HG02981 (cell line): ENCODE data around the gene PDLIM5.
A peak's percentile ranks its signal among the peaks of the same experiment; 100 is the strongest.

Source experiments
- ATAC-seq: cut with Tn5 transposase; IDR thresholded peaks from one replicate; pipeline ENCODE4 v1.9.1; 2021; ENCODE audit warnings: mild to moderate bottlenecking, moderate library complexity; ENCODE audit not compliant: unreplicated experiment

Gene PDLIM5

DNA sequence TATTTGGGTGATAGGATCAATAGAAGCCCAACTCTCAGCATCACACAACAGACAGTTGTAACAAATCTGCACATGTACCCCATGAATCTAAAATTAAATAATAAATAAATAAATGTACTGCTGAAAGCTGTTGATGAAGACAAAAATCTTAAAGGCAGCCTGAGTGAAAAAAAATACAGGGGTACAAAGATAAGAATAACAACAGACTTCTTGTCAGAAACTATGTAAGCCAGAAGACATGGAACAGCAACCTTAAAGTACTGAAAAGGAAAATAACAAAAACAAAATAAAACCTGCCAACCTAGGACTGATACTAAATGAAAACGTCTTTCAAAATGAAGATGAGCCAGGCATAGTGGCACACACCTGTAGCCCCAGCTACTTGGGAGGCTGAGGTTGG is 25.0 kb upstream of the PDLIM5 start:
- no peak for ATAC-seq

DNA sequence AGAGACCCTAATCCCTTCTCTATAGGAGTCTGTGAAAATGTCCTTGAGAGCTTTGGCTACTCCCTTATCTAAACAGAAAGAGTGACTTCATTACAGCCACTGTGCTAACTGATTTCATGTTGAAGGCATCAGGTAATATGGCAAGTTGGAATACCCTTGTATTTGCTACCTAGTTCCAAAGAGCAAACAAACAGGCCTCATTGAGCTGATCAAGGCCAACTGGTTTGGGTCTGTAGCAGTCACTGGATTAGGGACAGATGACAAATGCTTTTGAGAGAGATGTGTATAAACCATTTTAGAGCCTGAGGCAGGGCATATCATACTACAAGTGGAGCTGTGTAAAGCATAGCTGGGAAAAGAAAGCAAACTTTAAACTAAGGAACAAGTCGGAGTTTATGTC is 22.9 kb upstream of the PDLIM5 start:
- no peak for ATAC-seq

DNA sequence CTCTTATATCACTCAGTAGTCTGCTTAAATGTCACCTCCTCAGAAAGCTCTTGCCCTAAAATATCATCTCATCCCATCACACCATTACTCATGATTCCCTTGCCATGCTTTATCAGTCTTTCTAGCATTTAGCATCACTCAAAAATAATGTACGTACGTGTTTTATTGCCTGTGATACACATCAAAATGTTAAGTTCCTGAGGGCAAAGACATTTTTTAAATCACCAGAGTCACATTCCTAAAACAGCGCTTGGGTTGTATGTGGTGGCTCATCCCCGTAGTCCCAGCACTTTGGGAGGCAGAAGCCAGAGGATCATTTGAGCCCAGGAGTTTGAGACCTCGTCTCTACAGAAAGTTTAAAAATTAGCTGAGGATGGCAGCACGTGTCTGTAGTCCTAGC is 21.3 kb upstream of the PDLIM5 start:
- no peak for ATAC-seq

DNA sequence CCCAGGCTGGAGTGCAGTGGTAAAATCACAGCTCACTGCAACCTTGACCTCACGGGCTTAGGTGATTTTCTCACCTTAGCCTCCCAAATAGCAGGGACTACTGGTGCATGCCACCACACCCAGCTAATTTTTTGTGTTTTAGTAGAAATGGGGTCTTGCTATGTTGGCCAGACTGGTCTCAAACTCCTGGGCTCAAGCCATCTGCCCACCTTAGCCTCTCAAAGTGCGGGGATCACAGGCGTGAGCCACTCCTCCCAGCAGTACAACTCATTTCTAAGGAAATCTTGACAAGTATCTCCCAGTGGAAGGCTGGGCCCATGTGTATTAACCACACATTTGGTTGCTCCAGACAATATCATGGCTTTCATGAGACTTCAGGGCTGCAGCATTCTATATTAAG is 20.4 kb upstream of the PDLIM5 start:
- ATAC-seq, result no peak

DNA sequence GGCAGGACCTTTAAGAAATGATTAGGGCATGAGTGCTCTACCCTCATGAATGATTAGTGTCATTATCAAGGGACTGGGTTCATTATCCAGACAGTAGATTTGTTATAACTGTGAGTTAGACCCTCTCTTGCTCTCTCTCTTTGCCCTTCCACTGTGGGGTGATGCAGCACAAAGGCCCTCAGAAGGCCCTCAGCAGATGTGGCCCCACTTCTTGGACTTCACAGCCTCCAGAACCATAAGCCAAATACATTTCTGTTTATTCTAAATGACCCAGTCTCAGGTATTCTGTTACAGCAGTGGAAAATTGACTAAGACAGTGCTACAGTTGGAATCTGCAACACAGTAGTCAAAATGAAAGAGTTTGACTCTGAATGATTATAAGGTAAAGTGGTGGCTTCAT is 17.2 kb upstream of the PDLIM5 start:
- no peak for ATAC-seq

DNA sequence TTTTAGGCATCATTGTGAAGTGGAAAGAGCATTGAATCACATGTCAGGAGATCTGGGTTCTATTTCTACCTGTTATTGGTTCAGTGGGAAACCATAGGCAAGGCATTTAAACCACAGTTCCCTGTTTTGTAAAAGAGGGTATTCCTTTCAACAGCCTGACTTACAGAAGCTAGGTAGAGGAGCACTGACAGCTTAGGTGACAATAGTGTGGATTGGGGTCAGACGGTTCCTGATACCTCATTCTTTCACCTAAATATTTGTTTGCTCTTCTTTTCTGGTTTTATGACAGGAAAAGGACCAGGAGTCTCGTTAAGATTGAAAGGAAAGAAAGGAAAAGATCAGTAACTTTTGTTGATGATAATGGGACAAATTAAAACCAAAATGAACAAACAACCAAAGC is 15.9 kb upstream of the PDLIM5 start:
- no peak for ATAC-seq

DNA sequence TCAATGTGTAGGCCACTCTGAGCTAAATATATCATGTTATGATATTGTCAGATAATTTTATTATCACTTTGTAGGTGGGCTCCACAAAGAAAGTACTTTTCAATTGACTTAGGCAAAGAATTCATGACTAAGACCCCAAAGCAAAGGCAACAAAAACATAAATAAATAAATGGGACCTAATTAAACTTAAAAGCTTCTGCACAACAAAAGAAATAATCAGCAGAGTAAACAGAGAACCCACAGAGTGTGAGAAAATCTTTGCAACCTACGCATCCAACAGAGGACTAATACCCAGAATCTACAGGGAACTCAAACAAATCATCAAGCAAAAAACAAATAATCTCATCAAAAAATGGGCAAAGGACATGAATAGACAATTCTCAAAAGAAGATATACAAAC is 15.2 kb upstream of the PDLIM5 start:
- ATAC-seq, result no peak

DNA sequence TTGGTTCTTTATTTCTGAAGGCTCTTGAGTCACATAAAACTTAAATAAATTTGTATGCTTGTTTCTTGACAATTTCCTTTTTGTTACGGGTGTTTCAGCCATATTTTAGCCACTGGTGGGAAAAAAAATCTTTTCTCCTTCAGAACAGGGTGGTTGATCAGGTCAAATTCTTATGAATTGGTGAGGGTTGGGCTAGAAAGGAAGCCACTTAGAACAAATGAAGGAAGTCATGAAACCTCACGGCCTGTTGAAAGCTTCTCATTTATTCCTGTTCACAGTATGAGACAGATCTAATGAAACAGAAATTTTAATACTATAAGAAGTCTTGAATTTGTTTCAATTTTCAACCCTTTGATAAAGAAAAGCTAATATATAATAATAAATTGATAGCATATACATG is 12.1 kb upstream of the PDLIM5 start:
- ATAC-seq, result no peak

DNA sequence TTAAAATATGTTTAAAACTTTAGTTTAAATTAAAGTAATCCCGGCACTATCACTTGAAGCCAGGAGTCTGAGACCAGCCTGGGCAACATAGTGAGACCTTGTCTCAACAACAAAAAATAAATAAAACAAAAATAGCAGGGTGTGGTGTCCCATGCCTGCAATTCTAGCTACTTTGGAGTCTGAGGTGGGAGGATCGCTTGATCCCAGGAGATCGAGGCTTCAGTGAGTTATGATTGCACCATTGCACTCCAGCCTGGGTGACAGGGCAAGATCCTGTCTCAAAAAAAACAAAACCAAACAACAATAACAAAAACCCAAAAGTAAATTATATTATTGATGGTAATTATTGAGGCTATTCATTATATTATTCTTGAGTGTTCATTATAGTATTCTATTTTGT is 9.9 kb upstream of the PDLIM5 start:
- no peak for ATAC-seq

DNA sequence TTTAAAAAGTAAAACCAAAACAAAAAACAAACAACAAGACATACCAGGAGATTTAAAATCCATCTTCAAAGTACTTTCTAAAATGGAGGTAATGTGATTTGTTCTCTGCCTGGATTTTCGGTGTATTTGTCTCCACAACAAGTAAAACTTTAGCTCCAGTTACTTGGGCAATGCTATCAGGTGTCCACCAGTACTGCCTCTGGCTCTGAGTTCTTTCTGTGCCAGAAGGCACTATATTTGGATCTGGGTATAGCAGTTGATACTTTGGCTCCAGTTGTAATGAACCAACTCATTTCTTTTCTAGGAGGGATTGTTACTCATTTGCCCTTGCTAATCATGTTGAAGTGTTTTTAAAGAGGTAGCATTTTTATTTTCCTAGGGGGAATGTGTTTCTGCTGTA is 9.5 kb upstream of the PDLIM5 start:
- ATAC-seq, result no peak

DNA sequence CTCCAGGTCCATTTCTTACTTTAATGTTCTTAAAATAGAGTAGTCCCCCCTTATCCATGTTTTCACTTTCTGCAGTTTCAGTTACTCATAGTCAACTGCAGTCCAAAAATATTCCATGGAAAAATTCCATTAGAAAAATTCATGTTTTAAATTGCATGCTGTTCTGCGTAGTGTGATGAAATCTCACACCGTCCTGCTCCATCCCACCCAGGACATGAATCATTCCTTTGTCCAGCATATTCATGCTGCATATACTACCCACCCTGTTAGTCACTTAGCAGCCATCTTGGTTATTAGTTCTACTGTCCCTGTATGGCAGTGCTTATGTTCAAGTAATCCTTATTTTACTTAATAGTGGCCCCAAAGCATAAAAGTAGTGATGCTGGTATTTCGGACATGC is 5.4 kb upstream of the PDLIM5 start:
- no peak for ATAC-seq

DNA sequence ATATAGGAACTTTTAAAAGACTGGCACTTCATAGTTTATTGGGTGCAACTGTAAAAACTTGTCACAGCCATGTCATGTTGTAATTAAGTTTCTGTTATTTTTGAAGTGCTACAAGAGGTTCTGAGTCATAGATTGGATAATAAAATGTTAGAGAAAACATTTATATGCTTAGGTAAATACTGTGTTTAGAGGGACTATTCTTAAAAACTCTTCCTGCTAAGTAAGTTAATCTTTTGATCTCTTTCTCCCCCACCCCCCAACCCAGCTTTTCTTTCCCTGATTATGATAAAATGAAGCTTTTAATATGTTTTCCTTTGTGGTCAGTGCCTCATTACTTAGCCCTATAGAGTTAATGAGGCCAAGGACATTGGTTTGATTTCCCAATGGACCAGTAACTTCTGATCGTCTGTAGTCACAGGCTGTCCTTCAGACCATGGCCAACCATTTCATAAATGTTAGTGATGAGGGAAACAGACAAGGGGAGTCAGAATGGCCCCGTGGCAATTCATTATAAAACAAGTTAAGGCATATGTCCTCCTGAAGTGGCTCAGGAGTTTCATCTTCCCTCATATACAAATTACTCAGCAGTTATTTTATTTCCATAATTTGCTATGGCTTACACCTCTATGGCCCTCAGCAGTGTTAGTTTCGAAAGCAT is 3.9 kb upstream of the PDLIM5 start:
- no peak for ATAC-seq

DNA sequence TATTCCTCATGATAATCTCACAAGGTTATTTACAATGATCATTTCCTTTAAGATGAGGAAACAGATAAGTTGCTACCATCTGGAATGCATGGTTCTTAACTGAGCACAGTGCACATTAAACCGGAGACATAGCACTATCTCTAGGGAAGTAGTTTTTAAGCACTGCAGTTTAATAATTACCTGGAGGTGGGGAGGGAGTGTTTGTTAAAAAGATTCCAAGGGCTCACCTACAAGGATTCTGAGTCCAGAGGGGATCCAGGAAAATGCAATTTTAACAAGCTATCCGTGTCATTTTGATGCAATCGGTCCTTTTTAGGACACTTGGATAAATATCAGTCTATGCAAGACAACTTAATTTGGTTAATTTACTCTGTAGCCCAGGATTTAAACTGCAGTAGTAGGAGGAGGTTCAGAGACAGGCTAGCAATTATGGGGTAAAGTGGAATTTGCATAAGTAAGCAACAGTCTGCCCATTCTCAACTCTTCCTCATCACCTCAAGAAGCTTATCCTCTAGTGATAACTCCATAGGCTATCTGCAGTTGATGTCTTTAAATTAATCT is 2.8 kb upstream of the PDLIM5 start:
- ATAC-seq, result no peak

DNA sequence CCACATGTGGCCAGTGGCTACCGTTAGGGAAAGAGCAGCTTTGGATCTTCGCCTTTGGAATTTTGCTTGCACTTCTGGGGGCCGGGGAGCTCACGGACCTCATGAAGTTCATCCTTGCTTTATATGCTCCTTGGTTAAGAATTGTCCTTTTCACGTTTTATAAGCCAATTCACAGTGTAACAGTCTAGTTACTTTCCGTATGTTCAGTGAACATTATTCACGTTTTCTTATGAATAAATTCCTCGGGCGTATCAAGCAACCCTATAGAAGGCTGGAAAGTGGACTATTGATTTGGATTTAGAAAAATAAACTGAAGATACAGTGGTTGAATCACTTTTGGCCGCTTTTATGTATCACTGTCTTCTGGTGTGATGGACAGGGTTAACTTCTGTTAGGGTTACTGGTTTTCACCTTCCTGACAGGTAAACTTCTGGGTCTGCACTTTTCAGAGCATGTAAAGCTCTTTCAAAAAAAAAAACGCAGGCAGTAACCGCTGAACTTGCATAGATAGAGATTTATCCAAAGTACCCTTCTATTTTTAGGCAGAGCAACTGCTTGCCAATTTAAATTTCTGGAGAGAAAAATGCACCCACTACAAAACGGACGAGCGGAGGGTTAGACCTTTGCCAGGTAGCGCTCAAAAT is 569 bp upstream of the PDLIM5 start:
- ATAC-seq, result no peak

DNA sequence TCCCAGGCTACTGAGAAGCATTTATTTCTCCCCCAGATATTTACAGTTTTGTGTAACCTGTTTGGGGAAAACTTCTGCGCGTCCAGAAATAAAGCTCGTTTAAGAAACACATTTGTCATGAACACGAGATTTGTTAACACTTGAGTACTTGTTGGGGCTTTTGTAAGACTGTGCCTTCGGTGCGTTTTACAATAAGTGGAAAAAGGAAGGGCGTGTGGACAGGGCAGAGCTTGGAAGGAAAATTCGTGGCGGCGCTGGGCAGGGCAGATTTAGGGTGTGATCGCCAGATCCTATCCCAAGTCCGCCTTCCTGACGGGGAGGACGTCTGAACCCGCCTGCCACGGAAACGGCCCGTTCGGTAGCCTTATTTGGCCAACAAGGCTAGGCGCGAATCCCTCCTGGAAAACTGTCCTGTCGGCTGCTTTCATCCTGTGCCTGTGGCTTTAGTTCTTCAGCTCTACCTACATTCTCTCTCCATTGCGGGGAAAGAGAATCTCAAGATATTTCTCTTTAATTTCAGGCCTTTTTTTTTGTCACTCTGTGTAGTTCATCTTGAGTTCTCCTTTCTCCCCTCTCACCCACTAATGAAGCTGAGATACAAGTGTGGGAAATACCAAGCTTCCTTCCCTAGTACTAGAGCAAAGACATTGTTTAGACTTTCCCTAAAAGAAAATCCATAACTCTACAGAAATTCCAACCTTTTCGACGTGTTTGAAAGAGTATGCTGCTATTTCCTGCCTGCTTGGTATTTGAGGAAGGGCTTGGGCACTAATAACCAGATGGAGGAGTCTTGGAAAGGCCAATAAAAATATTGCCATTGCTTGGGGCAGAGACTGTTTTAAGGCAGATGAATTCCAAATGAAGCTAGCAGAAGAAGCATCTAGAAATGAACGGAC is 982 bp downstream of the PDLIM5 start:
- ATAC-seq, result peak; percentile 14

DNA sequence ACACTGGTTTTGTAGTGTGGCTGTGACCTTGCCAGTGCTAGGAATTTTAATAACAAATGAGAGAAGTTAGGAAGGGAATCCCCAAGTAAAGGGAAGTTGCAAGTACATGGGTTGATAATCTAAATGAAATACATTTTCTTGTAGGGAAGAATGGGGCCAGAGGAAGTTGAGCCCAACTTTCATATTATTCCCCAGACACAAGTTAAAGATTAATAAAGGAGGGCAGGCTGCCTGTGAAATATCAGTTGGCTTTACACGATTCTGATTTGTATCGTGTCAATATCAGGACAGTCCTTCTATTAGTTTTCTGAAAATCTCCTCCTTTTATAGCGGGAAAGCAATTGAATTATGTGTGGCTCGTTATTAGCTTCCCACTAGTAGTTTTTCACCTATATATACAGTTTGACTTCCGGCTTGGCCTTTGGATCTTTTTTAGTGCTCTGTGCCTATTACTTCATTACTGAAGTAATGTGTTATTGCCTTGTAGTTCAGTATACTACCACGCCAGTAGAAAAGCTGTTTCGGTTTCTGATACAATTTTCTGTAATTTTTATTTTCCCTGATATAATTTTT is 1.7 kb downstream of the PDLIM5 start:
- no peak for ATAC-seq

DNA sequence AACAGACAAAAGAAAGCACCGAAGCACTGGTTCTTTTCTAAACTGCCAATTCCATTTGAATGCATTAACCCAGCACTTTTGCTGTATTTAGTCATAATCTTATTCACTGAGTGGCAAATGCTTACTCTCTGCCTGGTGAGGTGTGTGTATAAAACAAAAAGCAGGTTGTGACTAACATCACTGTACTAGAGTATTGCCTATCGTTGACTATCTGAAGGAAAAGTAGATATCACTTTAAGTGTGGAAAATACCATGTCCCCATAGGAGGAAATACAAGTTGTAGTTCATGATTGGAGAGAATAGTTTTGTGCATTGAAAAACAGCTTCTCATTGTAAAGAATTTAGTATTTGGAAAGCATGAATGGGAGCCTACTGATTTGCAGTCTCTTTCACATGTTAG is 2.7 kb downstream of the PDLIM5 start:
- no peak for ATAC-seq

DNA sequence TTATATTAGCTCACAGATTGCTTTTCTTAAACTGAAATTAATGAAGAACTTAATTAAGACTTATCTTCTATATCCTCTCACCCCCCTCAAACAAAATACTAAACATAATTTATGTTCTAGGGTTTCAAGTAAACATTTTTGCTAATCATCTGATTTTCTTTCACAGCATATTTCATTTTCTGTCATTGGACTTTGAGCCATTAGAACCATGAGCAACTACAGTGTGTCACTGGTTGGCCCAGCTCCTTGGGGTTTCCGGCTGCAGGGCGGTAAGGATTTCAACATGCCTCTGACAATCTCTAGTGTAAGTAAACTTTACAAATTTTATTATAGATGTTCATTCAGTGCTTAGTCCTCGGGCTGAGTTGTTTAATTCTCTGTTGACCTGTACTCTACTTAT is 3.3 kb downstream of the PDLIM5 start:
- no peak for ATAC-seq

DNA sequence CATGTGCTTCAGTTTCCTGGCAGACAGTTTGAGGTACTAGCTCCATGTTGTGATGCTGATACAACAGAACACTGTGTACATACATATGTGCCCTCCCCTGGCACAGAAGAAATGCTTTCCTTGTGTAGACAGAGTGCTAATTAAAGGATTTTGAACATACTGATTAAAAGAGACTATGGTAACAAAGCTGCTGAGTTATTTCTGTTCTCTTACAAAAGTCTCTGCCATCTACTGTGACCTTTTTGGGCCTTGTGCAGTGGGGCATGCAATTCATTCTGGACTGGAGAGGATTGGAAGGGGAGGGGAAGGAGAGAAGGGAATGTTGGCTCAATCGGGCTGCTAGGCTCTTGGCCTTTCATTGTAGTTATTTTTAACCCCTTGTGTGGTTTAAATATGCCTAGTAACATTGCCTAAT is 6.0 kb downstream of the PDLIM5 start:
- ATAC-seq, result no peak

DNA sequence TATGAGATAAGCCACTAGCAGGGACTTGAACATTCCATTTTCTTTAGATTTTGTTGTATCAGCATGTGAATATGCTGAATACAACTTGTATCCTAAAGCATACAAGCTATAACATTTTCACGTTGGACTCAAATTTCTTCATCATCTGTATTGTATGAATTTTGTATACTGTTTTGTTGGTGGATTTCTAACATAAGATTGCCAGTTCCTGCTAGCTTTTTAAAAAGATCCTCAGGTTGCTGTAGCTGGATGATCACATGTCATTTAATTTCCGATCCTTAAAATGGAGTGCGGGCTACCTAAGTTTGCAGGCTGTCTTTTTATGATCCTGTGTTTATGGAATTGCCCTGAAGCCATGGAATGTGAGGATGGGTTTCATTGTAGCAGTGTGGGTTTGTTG is 6.9 kb downstream of the PDLIM5 start:
- no peak for ATAC-seq

DNA sequence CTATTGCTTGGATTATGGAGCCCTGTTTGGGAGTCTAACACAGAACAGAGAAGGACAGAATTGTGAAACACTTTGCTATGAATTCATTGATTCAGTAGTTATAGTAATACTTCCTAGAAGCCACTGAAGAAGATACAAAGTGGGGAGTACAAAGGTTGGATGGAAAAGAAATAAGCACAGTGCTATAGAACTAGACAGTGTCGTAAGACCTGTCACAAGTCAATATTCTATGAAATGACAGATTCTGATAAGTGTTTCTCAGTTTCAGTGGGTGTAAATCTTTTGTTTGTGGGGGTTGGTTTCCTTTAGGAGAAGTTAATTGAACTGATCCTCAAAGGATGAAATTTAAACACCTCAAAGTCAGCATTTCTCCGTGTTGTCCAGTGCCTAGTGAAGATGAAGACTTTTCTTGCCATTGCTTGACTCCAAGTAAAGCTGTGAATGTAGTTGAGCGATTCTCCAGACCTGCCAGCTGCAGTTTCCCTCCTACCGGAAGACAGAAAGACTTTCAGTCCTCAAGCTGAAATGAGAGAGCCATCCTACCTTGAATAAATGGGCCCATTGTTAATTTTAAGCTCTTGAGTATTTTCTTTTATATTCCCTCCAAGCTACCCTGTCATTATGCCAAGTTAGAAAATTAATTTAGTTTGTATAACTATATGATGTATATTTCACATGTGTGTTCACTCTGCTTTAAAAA is 7.9 kb downstream of the PDLIM5 start:
- ATAC-seq, result no peak
